ENCODE results near the gene CFAP157.

DNA sequence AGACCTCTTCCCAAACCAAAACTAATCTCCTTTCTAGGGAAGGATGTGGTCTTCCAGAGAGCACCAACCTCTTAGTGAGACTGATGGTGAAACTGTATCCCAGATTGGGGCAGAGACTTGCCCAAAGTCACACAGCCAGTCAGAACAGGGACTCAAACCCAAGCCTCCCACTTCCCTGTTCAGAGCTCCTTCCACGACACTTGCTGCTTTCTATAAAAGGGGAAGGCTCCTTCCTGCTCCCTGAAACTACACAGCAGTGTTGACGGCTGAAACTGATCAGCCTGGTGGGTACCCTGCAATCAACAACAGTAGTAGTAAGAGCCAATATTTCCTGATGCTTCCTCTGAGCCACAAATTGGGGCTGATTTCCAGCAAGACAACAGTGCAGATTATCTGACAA, 26.8 kb downstream of the CFAP157 start:
- TF ChIP-seq, protein P1, sequence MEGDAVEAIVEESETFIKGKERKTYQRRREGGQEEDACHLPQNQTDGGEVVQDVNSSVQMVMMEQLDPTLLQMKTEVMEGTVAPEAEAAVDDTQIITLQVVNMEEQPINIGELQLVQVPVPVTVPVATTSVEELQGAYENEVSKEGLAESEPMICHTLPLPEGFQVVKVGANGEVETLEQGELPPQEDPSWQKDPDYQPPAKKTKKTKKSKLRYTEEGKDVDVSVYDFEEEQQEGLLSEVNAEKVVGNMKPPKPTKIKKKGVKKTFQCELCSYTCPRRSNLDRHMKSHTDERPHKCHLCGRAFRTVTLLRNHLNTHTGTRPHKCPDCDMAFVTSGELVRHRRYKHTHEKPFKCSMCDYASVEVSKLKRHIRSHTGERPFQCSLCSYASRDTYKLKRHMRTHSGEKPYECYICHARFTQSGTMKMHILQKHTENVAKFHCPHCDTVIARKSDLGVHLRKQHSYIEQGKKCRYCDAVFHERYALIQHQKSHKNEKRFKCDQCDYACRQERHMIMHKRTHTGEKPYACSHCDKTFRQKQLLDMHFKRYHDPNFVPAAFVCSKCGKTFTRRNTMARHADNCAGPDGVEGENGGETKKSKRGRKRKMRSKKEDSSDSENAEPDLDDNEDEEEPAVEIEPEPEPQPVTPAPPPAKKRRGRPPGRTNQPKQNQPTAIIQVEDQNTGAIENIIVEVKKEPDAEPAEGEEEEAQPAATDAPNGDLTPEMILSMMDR (conservative IDR thresholded peaks at IDR 0.05) = no peak
- no peak for TF ChIP-seq EZH2 (IDR thresholded peaks at IDR 0.05; ENCODE audit: low read depth)
